H1 (cell line): Measurements from ENCODE around the gene PRR16. TPM values are rescaled to one million over a fixed set of nuclear protein-coding genes. Genes with fewer than 3 reads are reported as not detected.

Source experiments
- NANOG ChIP-seq: IDR thresholded peaks from 2 replicates; pipeline ENCODE4 v1.6.1; 2011; ENCODE audit warnings: low read length, low read depth, mild to moderate bottlenecking, inconsistent platforms; ENCODE audit not compliant: insufficient read depth, poor library complexity, severe bottlenecking
- polyA plus RNA-seq, 7 experiments: library from polyadenylated mRNA; depleted of rRNA in 3 of 7; stranded (reverse) in 5 of 7; unstranded in 2 of 7; fragments of >200 nt in 5 of 7; fragments of 200-250 nt in 2 of 7; gene quantifications; 1 replicate in 5 of 7; 2 replicates in 1 of 7; 4 replicates in 1 of 7; pipeline versions ENCODE4 v1.2.1 to v1.2.3, GENCODE V29; 2011 to 2013; ENCODE audit warnings: missing spikeins in 2 of 7, mixed read lengths in 2 of 7
- total RNA-seq: library from RNA; stranded (reverse); fragmentation: NEBNext Ultra II Directional; extraction: Animal tissue kit (Norgen Biotek cat#: 25700); gene quantifications from 2 replicates; pipeline ENCODE4 v1.2.1, GENCODE V29; 2021
- TF ChIP-seq, protein P1 (sequence below): IDR thresholded peaks from 2 replicates; pipeline ENCODE4 v1.6.1; 2012; ENCODE audit warnings: low read length, inconsistent platforms
- TF ChIP-seq, protein P2 (sequence below), 3 experiments: IDR thresholded peaks; 1 replicate in 2 of 3; 2 replicates in 1 of 3; pipeline versions ENCODE4 v1.5.1 to v1.6.1; 2011; ENCODE audit warnings: low read length in 3 of 3, mild to moderate bottlenecking in 3 of 3, inconsistent platforms in 2 of 3, low read depth in 1 of 3, moderate library complexity in 1 of 3; ENCODE audit not compliant: insufficient read depth in 1 of 3; ENCODE audit errors: control extremely low read depth in 1 of 3

PRR16 gene
- total and polyA plus RNA-seq, 2 of the 8 experiments (the other 6 are each of a cell fraction or from before 2014, with no cell fraction given): 0.73 to 1.6 TPM

DNA sequence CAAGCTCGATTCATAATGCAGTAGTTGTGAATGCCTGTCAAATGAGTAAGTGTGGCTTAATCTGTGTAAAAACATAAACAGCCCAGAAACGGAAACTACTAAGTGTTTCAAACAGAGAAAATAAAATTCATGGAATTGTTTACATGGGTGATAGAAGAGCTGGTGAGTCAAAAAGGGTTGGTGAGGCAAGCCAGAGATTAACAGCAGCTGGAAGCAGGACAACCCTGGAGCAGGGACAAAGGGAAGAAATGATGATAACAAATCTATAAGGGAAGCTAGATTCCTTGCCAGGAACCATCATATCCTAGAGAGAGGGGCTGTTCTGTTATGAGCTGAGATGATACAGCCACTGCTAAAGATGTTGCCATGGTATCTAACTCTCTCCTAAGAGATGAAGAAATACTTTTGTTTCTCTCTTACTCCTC is 18.0 kb upstream of the PRR16 start (continued):
- TF ChIP-seq, protein P1, sequence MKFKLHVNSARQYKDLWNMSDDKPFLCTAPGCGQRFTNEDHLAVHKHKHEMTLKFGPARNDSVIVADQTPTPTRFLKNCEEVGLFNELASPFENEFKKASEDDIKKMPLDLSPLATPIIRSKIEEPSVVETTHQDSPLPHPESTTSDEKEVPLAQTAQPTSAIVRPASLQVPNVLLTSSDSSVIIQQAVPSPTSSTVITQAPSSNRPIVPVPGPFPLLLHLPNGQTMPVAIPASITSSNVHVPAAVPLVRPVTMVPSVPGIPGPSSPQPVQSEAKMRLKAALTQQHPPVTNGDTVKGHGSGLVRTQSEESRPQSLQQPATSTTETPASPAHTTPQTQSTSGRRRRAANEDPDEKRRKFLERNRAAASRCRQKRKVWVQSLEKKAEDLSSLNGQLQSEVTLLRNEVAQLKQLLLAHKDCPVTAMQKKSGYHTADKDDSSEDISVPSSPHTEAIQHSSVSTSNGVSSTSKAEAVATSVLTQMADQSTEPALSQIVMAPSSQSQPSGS: no peak
- no peak for TF ChIP-seq NANOG
- TF ChIP-seq, protein P2, sequence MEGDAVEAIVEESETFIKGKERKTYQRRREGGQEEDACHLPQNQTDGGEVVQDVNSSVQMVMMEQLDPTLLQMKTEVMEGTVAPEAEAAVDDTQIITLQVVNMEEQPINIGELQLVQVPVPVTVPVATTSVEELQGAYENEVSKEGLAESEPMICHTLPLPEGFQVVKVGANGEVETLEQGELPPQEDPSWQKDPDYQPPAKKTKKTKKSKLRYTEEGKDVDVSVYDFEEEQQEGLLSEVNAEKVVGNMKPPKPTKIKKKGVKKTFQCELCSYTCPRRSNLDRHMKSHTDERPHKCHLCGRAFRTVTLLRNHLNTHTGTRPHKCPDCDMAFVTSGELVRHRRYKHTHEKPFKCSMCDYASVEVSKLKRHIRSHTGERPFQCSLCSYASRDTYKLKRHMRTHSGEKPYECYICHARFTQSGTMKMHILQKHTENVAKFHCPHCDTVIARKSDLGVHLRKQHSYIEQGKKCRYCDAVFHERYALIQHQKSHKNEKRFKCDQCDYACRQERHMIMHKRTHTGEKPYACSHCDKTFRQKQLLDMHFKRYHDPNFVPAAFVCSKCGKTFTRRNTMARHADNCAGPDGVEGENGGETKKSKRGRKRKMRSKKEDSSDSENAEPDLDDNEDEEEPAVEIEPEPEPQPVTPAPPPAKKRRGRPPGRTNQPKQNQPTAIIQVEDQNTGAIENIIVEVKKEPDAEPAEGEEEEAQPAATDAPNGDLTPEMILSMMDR (IDR thresholded peaks at IDR 0.05; ENCODE audit: control extremely low read depth in 1 of 3, insufficient read depth in 1 of 3, low read depth in 1 of 3, low read length in 3 of 3): no peak
